ENCODE data around the gene KLK4. TPM values are rescaled to one million over a fixed set of nuclear protein-coding genes. Genes with fewer than 3 reads are reported as not detected.

Gene KLK4
- total RNA-seq: 1.1 TPM

GRCh38 chr19:50911206-50912101, at the start of gene KLK4:
Gene KLK4, minus strand, starts transcription at chr19:50911395. Its CDS starts 657 bp downstream, at chr19:50910738.
- intact Hi-C loops (cut with DNase I): no loop called here
- no peak for ATAC-seq
- DNase-seq (ENCODE audit: low spot score): no peak

- DNase-seq (ENCODE audit: low spot score) (no peak), ATAC-seq (no peak)
- intact Hi-C loops (cut with DNase I): no loop called here
Observed at GRCh38 chr19:50959731-50960500, 48.7 kb upstream of the KLK4 start.

- no peak for DNase-seq (ENCODE audit: low spot score)
- no peak for ATAC-seq
- intact Hi-C loops (cut with DNase I): no loop called here
Observed at GRCh38 chr19:50957587-50957986, 46.4 kb upstream of the KLK4 start.

- DNase-seq (ENCODE audit: low spot score) (no peak), ATAC-seq (no peak)
- intact Hi-C loops (cut with DNase I): no loop called here
Observed at GRCh38 chr19:50952910-50953309, 41.7 kb upstream of the KLK4 start, which contains the start of gene KLK5. Gene KLK5, minus strand, starts transcription at chr19:50953038. Its CDS starts 381 bp downstream, at chr19:50952657.

- ATAC-seq (no peak), DNase-seq (ENCODE audit: low spot score) (no peak)
- intact Hi-C loops (cut with DNase I): no loop called here
Observed at GRCh38 chr19:50949861-50950260, 38.7 kb upstream of the KLK4 start.

GRCh38 chr19:50947123-50947522, 35.9 kb upstream of the KLK4 start:
- ATAC-seq (no peak), DNase-seq (ENCODE audit: low spot score) (no peak)
- intact Hi-C loops (cut with DNase I): no loop called here

GRCh38 chr19:50944795-50945194, 33.6 kb upstream of the KLK4 start:
- intact Hi-C loops (cut with DNase I): no loop called here
- ATAC-seq (no peak), DNase-seq (ENCODE audit: low spot score) (no peak)

GRCh38 chr19:50943074-50943828, 32.1 kb upstream of the KLK4 start:
- DNase-seq (ENCODE audit: low spot score): no peak
- intact Hi-C loops (cut with DNase I): no loop called here
- ATAC-seq: no peak

GRCh38 chr19:50939596-50939995, 28.4 kb upstream of the KLK4 start:
- DNase-seq (ENCODE audit: low spot score): no peak
- no peak for ATAC-seq
- intact Hi-C loops (cut with DNase I): no loop called here

- no peak for ATAC-seq
Observed at GRCh38 chr19:50933640-50934039, 22.4 kb upstream of the KLK4 start.

GRCh38 chr19:50932690-50933083, 21.5 kb upstream of the KLK4 start:
- no peak for DNase-seq (ENCODE audit: low spot score)
- intact Hi-C loops (cut with DNase I): no loop called here
- no peak for ATAC-seq

More at GRCh38 chr19:50933640-50934039, 22.4 kb upstream of the KLK4 start:
- intact Hi-C loops (cut with DNase I): no loop called here
- DNase-seq (ENCODE audit: low spot score): no peak

- no peak for ATAC-seq
- intact Hi-C loops (cut with DNase I): no loop called here
- no peak for DNase-seq (ENCODE audit: low spot score)
Observed at GRCh38 chr19:50932018-50932689, 21.0 kb upstream of the KLK4 start.

- ATAC-seq (no peak), DNase-seq (ENCODE audit: low spot score) (no peak)
- intact Hi-C loops (cut with DNase I): no loop called here
Observed at GRCh38 chr19:50931023-50931422, 19.8 kb upstream of the KLK4 start.

- ATAC-seq (no peak), DNase-seq (ENCODE audit: low spot score) (no peak)
- intact Hi-C loops (cut with DNase I): no loop called here
Observed at GRCh38 chr19:50928831-50929230, 17.6 kb upstream of the KLK4 start.

- ATAC-seq (no peak), DNase-seq (ENCODE audit: low spot score) (no peak)
- intact Hi-C loops (cut with DNase I): no loop called here
Observed at GRCh38 chr19:50926144-50926543, 14.9 kb upstream of the KLK4 start.

- intact Hi-C loops (cut with DNase I): no loop called here
- DNase-seq (ENCODE audit: low spot score) (no peak), ATAC-seq (no peak)
Observed at GRCh38 chr19:50925734-50926133, 14.5 kb upstream of the KLK4 start.

- ATAC-seq (no peak), DNase-seq (ENCODE audit: low spot score) (no peak)
- intact Hi-C loops (cut with DNase I): no loop called here
Observed at GRCh38 chr19:50924586-50924985, 13.4 kb upstream of the KLK4 start.

GRCh38 chr19:50922317-50922853, 11.2 kb upstream of the KLK4 start:
- peak; percentile 81 for DNase-seq (ENCODE audit: low spot score)
- intact Hi-C loops (cut with DNase I): no loop called here

More at GRCh38 chr19:50922317-50922853, 11.2 kb upstream of the KLK4 start:
- ATAC-seq: peak; percentile 94
